22Rv1 (cell line): Measurements from ENCODE around the gene MBNL3.

Experiments used
- CTCF ChIP-seq: fragments of 450-650 bp; IDR thresholded peaks from 2 replicates; pipeline ENCODE4 v1.5.1; 2017; ENCODE audit warnings: mild to moderate bottlenecking
- ZFX ChIP-seq: fragments of 450-650 bp; IDR thresholded peaks from 2 replicates; pipeline ENCODE4 v1.6.1; 2017; ENCODE audit warnings: antibody characterized with exemption, borderline replicate concordance

GRCh38 chrX:132414404-132414803 is 74.4 kb downstream of the MBNL3 start:
- no peak for TF ChIP-seq CTCF
- TF ChIP-seq ZFX, result no peak
